ENCODE results near the gene TNFRSF14. TPM values are rescaled to one million over a fixed set of nuclear protein-coding genes. Genes with fewer than 3 reads are reported as not detected.

Gene TNFRSF14
- total and polyA plus RNA-seq, 9 of the 15 experiments (the other 6 are each of a cell fraction or from before 2014, with no cell fraction given), result 0.11 to 2.3 (median 0.68) TPM; not detected in 2

DNA sequence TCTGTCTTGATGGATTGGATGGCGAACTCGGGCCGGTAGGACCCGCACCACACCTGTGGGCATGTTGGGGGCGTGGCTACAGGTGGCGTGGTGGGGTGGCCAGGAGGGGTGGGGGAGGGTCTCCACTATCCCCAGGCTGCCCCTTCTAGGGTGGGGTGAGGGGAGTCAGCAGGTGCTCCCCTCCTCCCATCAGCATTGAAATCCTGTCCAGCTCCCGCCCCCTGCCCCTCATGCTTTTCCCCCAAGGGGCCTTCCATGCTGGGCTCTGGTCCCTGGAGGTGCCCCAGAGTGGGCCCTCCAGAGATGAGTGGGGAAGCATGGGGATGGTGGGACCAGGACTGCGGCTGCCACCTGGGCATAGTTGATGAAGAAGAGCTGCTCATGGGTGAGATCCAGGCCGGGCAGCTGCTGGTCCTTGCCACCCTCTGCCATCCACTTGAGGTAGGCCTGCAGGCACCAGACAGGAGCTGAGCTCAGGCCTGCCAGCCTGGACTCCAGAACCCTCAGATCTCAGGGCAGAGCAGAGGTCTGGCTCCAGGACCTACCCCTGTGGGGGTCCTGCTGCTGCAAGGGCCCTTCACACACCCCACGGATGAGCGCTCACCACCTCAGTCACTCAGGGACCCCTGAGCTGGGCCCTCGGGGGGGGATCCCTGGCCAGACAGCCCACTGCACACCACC lies 35.5 kb downstream of the TNFRSF14 start (continued):
- TF ChIP-seq REST (IDR thresholded peaks at IDR 0.05; ENCODE audit: borderline replicate concordance) (no peak), REST (CRISPR knock-in tag; IDR thresholded peaks at IDR 0.05; ENCODE audit: low read depth) (no peak), TARDBP (IDR thresholded peaks at IDR 0.05) (no peak), RREB1 (CRISPR knock-in tag; IDR thresholded peaks at IDR 0.05) (no peak), CREBBP (IDR thresholded peaks at IDR 0.05; ENCODE audit: low read depth, low read length) (no peak), SIN3A (IDR thresholded peaks at IDR 0.05; ENCODE audit: borderline replicate concordance in 2 of 2, control insufficient read depth in 1 of 2, low read depth in 2 of 2, low read length in 2 of 2) (no peak)
- TF ChIP-seq, protein P1, sequence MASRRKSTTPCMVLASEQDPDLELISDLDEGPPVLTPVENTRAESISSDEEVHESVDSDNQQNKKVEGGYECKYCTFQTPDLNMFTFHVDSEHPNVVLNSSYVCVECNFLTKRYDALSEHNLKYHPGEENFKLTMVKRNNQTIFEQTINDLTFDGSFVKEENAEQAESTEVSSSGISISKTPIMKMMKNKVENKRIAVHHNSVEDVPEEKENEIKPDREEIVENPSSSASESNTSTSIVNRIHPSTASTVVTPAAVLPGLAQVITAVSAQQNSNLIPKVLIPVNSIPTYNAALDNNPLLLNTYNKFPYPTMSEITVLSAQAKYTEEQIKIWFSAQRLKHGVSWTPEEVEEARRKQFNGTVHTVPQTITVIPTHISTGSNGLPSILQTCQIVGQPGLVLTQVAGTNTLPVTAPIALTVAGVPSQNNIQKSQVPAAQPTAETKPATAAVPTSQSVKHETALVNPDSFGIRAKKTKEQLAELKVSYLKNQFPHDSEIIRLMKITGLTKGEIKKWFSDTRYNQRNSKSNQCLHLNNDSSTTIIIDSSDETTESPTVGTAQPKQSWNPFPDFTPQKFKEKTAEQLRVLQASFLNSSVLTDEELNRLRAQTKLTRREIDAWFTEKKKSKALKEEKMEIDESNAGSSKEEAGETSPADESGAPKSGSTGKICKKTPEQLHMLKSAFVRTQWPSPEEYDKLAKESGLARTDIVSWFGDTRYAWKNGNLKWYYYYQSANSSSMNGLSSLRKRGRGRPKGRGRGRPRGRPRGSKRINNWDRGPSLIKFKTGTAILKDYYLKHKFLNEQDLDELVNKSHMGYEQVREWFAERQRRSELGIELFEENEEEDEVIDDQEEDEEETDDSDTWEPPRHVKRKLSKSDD (conservative IDR thresholded peaks at IDR 0.05; ENCODE audit: low read length), result no peak
